ENCODE measurements around the gene GALNT2. TPM values are rescaled to one million over a fixed set of nuclear protein-coding genes. Genes with fewer than 3 reads are reported as not detected.

Gene GALNT2
- total and polyA plus RNA-seq, 4 donors = 47.5 to 182 (median 114) TPM

DNA sequence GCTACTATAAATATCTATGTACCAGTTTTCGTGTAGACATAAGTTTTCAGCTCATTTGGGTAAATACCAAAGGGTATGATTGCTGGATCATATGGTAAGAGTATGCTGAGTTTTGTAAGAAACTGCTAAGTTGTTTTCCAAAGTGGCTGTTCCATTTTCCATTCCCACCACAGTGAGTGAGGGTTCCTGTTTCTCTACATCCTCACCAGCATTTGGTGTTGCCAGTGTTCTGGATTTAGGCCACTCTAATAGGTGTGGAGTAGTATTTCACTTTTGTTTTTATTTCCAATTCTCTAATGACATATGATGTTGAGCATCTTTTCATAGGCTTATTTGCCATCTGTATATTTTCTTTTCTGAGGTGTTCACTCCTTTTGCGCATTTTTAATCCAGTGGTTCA lies 112.2 kb downstream of the GALNT2 start:
- no peak overlapping the region for H3K4me3 ChIP-seq (ENCODE audit: low read depth in 1 of 3, low read length in 3 of 3)
- WGBS = 99% methylated on average over 2 of the region's 2 CpGs

More for the DNA sequence above, 112.2 kb downstream of the GALNT2 start:
- DNase-seq (ENCODE audit: low spot score) = no peak
- no peaks in the 10 kb centered on the region for H3K27me3 ChIP-seq (ENCODE audit: control insufficient read depth in 4 of 4, insufficient read depth in 4 of 4, low read length in 3 of 4)
- peaks cover 0 to 4% (median 3%) of the 10 kb centered on the region in 4 donors for H3K4me1 ChIP-seq (ENCODE audit: control insufficient read depth in 4 of 4, insufficient read depth in 4 of 4, low read length in 3 of 4)
- TF ChIP-seq, protein P1, sequence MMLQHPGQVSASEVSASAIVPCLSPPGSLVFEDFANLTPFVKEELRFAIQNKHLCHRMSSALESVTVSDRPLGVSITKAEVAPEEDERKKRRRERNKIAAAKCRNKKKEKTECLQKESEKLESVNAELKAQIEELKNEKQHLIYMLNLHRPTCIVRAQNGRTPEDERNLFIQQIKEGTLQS (IDR thresholded peaks at IDR 0.05) = no peak
- TF ChIP-seq YY1 (IDR thresholded peaks at IDR 0.05) = no peak
- TF ChIP-seq, protein P2, sequence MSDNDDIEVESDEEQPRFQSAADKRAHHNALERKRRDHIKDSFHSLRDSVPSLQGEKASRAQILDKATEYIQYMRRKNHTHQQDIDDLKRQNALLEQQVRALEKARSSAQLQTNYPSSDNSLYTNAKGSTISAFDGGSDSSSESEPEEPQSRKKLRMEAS (IDR thresholded peaks at IDR 0.05) = no peak
- no peak for TF ChIP-seq TAF1 (conservative IDR thresholded peaks at IDR 0.05)
- TF ChIP-seq HNF4A (conservative IDR thresholded peaks at IDR 0.05) = no peak
- TF ChIP-seq SP1 (IDR thresholded peaks at IDR 0.05) = no peak
- TF ChIP-seq, protein P3, sequence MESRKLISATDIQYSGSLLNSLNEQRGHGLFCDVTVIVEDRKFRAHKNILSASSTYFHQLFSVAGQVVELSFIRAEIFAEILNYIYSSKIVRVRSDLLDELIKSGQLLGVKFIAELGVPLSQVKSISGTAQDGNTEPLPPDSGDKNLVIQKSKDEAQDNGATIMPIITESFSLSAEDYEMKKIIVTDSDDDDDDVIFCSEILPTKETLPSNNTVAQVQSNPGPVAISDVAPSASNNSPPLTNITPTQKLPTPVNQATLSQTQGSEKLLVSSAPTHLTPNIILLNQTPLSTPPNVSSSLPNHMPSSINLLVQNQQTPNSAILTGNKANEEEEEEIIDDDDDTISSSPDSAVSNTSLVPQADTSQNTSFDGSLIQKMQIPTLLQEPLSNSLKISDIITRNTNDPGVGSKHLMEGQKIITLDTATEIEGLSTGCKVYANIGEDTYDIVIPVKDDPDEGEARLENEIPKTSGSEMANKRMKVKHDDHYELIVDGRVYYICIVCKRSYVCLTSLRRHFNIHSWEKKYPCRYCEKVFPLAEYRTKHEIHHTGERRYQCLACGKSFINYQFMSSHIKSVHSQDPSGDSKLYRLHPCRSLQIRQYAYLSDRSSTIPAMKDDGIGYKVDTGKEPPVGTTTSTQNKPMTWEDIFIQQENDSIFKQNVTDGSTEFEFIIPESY (IDR thresholded peaks at IDR 0.05) = no peak
- TF ChIP-seq, protein P4, sequence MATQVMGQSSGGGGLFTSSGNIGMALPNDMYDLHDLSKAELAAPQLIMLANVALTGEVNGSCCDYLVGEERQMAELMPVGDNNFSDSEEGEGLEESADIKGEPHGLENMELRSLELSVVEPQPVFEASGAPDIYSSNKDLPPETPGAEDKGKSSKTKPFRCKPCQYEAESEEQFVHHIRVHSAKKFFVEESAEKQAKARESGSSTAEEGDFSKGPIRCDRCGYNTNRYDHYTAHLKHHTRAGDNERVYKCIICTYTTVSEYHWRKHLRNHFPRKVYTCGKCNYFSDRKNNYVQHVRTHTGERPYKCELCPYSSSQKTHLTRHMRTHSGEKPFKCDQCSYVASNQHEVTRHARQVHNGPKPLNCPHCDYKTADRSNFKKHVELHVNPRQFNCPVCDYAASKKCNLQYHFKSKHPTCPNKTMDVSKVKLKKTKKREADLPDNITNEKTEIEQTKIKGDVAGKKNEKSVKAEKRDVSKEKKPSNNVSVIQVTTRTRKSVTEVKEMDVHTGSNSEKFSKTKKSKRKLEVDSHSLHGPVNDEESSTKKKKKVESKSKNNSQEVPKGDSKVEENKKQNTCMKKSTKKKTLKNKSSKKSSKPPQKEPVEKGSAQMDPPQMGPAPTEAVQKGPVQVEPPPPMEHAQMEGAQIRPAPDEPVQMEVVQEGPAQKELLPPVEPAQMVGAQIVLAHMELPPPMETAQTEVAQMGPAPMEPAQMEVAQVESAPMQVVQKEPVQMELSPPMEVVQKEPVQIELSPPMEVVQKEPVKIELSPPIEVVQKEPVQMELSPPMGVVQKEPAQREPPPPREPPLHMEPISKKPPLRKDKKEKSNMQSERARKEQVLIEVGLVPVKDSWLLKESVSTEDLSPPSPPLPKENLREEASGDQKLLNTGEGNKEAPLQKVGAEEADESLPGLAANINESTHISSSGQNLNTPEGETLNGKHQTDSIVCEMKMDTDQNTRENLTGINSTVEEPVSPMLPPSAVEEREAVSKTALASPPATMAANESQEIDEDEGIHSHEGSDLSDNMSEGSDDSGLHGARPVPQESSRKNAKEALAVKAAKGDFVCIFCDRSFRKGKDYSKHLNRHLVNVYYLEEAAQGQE (IDR thresholded peaks at IDR 0.05) = no peak
- no peak for TF ChIP-seq RAD21 (IDR thresholded peaks at IDR 0.05)
- no peak for TF ChIP-seq NR2F2 (IDR thresholded peaks at IDR 0.05)
- no peak for TF ChIP-seq RXRA (IDR thresholded peaks at IDR 0.05)
- TF ChIP-seq GABPA (IDR thresholded peaks at IDR 0.05 in 1 of 2, conservative IDR thresholded peaks at IDR 0.05 in 1 of 2) = no peak
- no peak for TF ChIP-seq HNF4G (IDR thresholded peaks at IDR 0.05)
- TF ChIP-seq EGR1 (IDR thresholded peaks at IDR 0.05; ENCODE audit: low read depth in 2 of 2) = no peak
- TF ChIP-seq JUND (IDR thresholded peaks at IDR 0.05) = no peak
- TF ChIP-seq, protein P5, sequence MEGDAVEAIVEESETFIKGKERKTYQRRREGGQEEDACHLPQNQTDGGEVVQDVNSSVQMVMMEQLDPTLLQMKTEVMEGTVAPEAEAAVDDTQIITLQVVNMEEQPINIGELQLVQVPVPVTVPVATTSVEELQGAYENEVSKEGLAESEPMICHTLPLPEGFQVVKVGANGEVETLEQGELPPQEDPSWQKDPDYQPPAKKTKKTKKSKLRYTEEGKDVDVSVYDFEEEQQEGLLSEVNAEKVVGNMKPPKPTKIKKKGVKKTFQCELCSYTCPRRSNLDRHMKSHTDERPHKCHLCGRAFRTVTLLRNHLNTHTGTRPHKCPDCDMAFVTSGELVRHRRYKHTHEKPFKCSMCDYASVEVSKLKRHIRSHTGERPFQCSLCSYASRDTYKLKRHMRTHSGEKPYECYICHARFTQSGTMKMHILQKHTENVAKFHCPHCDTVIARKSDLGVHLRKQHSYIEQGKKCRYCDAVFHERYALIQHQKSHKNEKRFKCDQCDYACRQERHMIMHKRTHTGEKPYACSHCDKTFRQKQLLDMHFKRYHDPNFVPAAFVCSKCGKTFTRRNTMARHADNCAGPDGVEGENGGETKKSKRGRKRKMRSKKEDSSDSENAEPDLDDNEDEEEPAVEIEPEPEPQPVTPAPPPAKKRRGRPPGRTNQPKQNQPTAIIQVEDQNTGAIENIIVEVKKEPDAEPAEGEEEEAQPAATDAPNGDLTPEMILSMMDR (IDR thresholded peaks at IDR 0.05; ENCODE audit: low read depth, low read length, missing input control) = no peak
- no peak for TF ChIP-seq FOXA2 (IDR thresholded peaks at IDR 0.05)
- no peak overlapping the region for H3K27ac ChIP-seq (ENCODE audit: low read depth in 1 of 2, low read length in 2 of 2)
- no peaks in the 10 kb centered on the region for H3K9me3 ChIP-seq (ENCODE audit: control insufficient read depth in 4 of 4, low read length in 3 of 4)
- H3K36me3 ChIP-seq (ENCODE audit: control insufficient read depth in 4 of 4, insufficient read depth in 3 of 4, low read depth in 1 of 4, low read length in 3 of 4) = peaks cover 3 to 13% (median 7%) of the 10 kb centered on the region in 4 donors
- no peak overlapping the region for H3K9ac ChIP-seq (ENCODE audit: low read depth in 1 of 2, low read length in 2 of 2)
